Natural killer cell (primary cell): ENCODE measurements around the gene SORCS2. TPM values are rescaled to one million over a fixed set of nuclear protein-coding genes. Genes with fewer than 3 reads are reported as not detected.

Experiments used
- ATAC-seq, 3 donors: fragments of 150-1000 bp in 2 of 3; fragments of 200-7000 bp in 1 of 3; cut with Tn5 transposase; 1 replicate in 1 of 3; 2 replicates in 2 of 3; pipeline ENCODE4 v1.10.0; 2021; ENCODE audit warnings: mild to moderate bottlenecking in 2 of 3, moderate library complexity in 2 of 3
- DNase-seq, 2 donors: peaks; one replicate each; pipeline versions ENCODE4 v3.0.0 to v3.0.0-alpha.2; 2013 to 2021; ENCODE audit warnings: mixed read lengths in 1 of 2
- H3K27ac ChIP-seq: one replicate; pipeline ENCODE4 v1.5.1; 2013; ENCODE audit warnings: mild to moderate bottlenecking, low read length
- H3K27me3 ChIP-seq: one replicate; pipeline ENCODE4 v1.6.1; 2013; ENCODE audit warnings: low read length; ENCODE audit not compliant: control insufficient read depth, insufficient read depth
- H3K36me3 ChIP-seq: one replicate; pipeline ENCODE4 v1.6.1; 2013; ENCODE audit warnings: low read length; ENCODE audit not compliant: control insufficient read depth, insufficient read depth
- H3K4me1 ChIP-seq: one replicate; pipeline ENCODE4 v1.6.1; 2013; ENCODE audit warnings: low read length; ENCODE audit not compliant: control insufficient read depth, insufficient read depth
- H3K4me3 ChIP-seq: one replicate; pipeline ENCODE4 v1.5.1; 2013; ENCODE audit warnings: low read length
- H3K9me3 ChIP-seq: one replicate; pipeline ENCODE4 v1.6.1; 2013; ENCODE audit warnings: low read length; ENCODE audit not compliant: control insufficient read depth, insufficient read depth
- H3K27ac Mint-ChIP-seq, 2 donors: one replicate each; pipeline ENCODE4 v1.8.0; 2022; ENCODE audit warnings: mild to moderate bottlenecking in 2 of 2, mixed read lengths in 2 of 2, moderate library complexity in 1 of 2
- H3K27me3 Mint-ChIP-seq, 2 donors: one replicate each; pipeline ENCODE4 v1.8.0; 2022; ENCODE audit warnings: low read depth in 2 of 2, mixed read lengths in 2 of 2
- H3K36me3 Mint-ChIP-seq: one replicate; pipeline ENCODE4 v1.8.0; 2022; ENCODE audit warnings: mixed read lengths
- H3K4me1 Mint-ChIP-seq, 2 donors: one replicate each; pipeline ENCODE4 v1.8.0; 2022; ENCODE audit warnings: mixed read lengths in 2 of 2
- H3K4me3 Mint-ChIP-seq: one replicate; pipeline ENCODE4 v1.8.0; 2022; ENCODE audit warnings: mild to moderate bottlenecking, moderate library complexity, mixed read lengths
- H3K9me3 Mint-ChIP-seq, 2 donors: one replicate each; pipeline ENCODE4 v1.8.0; 2022; ENCODE audit warnings: mixed read lengths in 2 of 2
- WGBS: methylation state at CpG from one replicate; pipeline ENCODE4 v1.1.7; 2013; ENCODE audit warnings: missing lambda C conversion rate; ENCODE audit not compliant: insufficient coverage; 5-methylcytosine and 5-hydroxymethylcytosine counted together
- intact Hi-C: fragments of 100-400 bp; cut with micrococcal nuclease; formaldehyde crosslinking; loops from one replicate; pipeline ENCODE4 v1.14.2; 2022
- total RNA-seq, 4 donors: library from RNA; stranded (reverse); fragments of 120-200 nt in 1 of 4; gene quantifications; one replicate each; pipeline versions ENCODE4 v1.2.3 to v1.2.4, GENCODE V29; 2013 to 2022
- TF ChIP-seq, protein P1 (sequence below): fragments of 200-600 bp; IDR thresholded peaks from one replicate; pipeline ENCODE4 v1.8.0; 2022; ENCODE audit warnings: antibody characterized with exemption

Gene SORCS2
- total RNA-seq, 3 donors from 2014 or later (not counting 1 experiment from before 2014, with no cell fraction given) = 1.2 to 2.5 (median 1.4) TPM

DNA sequence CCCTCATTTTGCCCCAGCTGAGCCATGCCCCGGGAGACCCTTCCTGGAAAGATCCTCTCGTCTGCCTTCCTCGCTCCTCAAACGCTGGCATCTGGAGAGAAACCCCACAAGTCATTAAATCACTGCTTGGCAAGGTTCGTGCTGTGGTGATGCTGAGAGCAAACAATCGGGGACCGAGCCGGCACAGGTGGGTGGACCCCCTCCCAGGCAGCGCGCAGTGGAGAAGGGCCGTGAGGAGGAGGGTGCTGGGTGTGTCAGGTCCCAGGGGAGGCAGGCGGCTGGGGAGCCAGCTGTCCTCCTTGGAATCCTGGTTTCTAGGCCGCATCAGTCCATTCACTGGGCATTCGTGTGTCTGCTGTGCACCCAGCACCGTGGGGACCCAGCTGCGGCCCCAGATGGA lies 307.3 kb downstream of the SORCS2 start:
- no peak for DNase-seq
- H3K27ac Mint-ChIP-seq = no peak overlapping the region
- peaks cover 0 to 25% of the 10 kb centered on the region in 2 donors for H3K4me1 Mint-ChIP-seq
- H3K36me3 ChIP-seq = no peaks in the 10 kb centered on the region
- H3K4me3 ChIP-seq = no peak overlapping the region
- H3K27ac ChIP-seq = no peak overlapping the region
- intact Hi-C loops = no loop called here
- no peak for ATAC-seq
- no peaks in the 10 kb centered on the region for H3K36me3 Mint-ChIP-seq
- no peaks in the 10 kb centered on the region for H3K9me3 ChIP-seq
- peaks cover 3% of the 10 kb centered on the region for H3K27me3 ChIP-seq
- H3K4me3 Mint-ChIP-seq = no peak overlapping the region
- peaks cover 13 to 18% of the 10 kb centered on the region in 2 donors for H3K27me3 Mint-ChIP-seq
- TF ChIP-seq, protein P1, sequence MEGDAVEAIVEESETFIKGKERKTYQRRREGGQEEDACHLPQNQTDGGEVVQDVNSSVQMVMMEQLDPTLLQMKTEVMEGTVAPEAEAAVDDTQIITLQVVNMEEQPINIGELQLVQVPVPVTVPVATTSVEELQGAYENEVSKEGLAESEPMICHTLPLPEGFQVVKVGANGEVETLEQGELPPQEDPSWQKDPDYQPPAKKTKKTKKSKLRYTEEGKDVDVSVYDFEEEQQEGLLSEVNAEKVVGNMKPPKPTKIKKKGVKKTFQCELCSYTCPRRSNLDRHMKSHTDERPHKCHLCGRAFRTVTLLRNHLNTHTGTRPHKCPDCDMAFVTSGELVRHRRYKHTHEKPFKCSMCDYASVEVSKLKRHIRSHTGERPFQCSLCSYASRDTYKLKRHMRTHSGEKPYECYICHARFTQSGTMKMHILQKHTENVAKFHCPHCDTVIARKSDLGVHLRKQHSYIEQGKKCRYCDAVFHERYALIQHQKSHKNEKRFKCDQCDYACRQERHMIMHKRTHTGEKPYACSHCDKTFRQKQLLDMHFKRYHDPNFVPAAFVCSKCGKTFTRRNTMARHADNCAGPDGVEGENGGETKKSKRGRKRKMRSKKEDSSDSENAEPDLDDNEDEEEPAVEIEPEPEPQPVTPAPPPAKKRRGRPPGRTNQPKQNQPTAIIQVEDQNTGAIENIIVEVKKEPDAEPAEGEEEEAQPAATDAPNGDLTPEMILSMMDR = no peak
- WGBS = 86% methylated on average over 16 of the region's 16 CpGs
- no peaks in the 10 kb centered on the region for H3K9me3 Mint-ChIP-seq
- peaks cover 16% of the 10 kb centered on the region for H3K4me1 ChIP-seq

DNA sequence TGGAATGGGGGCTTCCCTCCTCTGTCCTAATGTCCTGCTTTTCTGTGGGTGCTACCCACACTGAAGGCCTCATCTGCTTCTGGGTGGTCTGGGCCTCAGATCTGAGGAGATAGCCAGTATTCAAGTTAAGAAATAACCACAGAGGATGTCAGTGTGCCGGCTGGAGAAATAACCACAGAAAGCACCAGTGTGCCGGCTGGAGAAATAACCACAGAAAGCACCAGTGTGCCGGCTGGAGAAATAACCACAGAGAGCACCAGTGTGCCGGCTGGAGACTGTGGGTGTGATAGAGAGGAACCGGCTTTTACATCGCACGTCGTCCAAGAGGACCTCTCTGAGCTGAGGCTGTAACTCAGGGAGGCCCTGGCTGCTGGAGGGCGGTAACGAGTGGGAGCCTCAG lies 308.1 kb downstream of the SORCS2 start:
- intact Hi-C loops = no loop called here
- H3K36me3 Mint-ChIP-seq = no peaks in the 10 kb centered on the region
- no peak overlapping the region for H3K27ac ChIP-seq
- ATAC-seq (peak in 1 of 3 donors; percentile 60), DNase-seq (no peak)
- H3K9me3 ChIP-seq = no peaks in the 10 kb centered on the region
- peaks cover 0 to 25% of the 10 kb centered on the region in 2 donors for H3K4me1 Mint-ChIP-seq
- H3K27me3 Mint-ChIP-seq = peaks cover 13 to 18% of the 10 kb centered on the region in 2 donors
- H3K4me3 Mint-ChIP-seq = no peak overlapping the region
- H3K27me3 ChIP-seq = peaks cover 3% of the 10 kb centered on the region
- H3K9me3 Mint-ChIP-seq = no peaks in the 10 kb centered on the region
- 21% methylated on average over 10 of the region's 10 CpGs for WGBS
- no peaks in the 10 kb centered on the region for H3K36me3 ChIP-seq
- TF ChIP-seq, protein P1 = no peak
- H3K4me1 ChIP-seq = peaks cover 16% of the 10 kb centered on the region
- peak overlapping the region in 1 of 2 donors; percentile 48 for H3K27ac Mint-ChIP-seq
- H3K4me3 ChIP-seq = no peak overlapping the region

DNA sequence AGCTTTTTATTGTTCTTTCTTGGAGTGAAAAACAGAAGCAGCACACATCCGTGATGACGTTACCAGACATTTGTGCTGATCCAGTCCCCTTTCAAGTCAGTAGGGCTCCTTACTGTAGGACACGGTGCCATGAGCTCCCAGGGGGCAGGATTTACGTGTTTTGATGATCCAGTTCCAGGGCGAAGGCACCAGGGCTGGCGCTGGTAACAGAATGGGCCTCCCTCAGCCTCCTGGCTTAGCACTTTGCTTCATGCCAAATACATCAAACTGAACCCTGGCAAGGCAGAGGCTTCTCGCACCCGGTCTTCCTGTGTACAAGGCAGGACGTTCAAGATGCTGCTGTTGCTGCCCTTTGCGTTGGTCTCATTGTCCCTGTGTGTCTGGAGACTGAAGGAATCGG lies 309.0 kb downstream of the SORCS2 start:
- DNase-seq = no peak
- Mint-ChIP-seq H3K4me3 (no peak overlapping the region), H3K27ac (no peak overlapping the region), H3K4me1 (peaks cover 0 to 25% of the 10 kb centered on the region in 2 donors), H3K36me3 (no peaks in the 10 kb centered on the region), H3K27me3 (peaks cover 13 to 18% of the 10 kb centered on the region in 2 donors), H3K9me3 (no peaks in the 10 kb centered on the region)
- Histone ChIP-seq H3K27me3 (peaks cover 3% of the 10 kb centered on the region), H3K36me3 (no peaks in the 10 kb centered on the region), H3K4me1 (peaks cover 16% of the 10 kb centered on the region), H3K27ac (no peak overlapping the region), H3K9me3 (no peaks in the 10 kb centered on the region), H3K4me3 (no peak overlapping the region)
- intact Hi-C loops = no loop called here
- no peak for ATAC-seq
- 81% methylated on average over 11 of the region's 11 CpGs for WGBS
- TF ChIP-seq, protein P1 = no peak

DNA sequence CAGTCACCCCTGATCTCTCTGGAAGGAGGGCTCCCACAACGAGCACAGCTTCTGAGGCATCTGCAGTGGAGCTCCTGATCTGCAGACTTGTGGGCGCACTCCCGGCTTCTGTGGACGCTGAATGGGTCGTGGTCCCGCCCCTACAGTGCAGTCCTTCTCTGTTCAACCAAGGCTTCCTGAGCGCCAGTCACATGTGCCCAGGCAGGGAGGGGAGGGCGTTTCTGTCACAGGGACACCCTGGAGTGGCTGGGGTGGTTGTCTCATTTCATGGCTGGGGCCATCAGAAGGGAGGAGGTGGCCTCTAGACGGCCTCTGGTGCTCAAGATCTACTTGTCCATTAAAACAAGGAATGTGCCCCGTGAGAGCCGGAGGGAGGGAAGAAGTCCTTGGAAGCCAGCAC lies 309.5 kb downstream of the SORCS2 start:
- Mint-ChIP-seq H3K27ac (no peak overlapping the region), H3K36me3 (no peaks in the 10 kb centered on the region), H3K27me3 (peaks cover 13 to 18% of the 10 kb centered on the region in 2 donors)

More for the DNA sequence above, 309.5 kb downstream of the SORCS2 start:
- intact Hi-C loops = no loop called here
- TF ChIP-seq, protein P1 = no peak
- Histone ChIP-seq H3K36me3 (no peaks in the 10 kb centered on the region), H3K4me1 (peaks cover 16% of the 10 kb centered on the region), H3K4me3 (no peak overlapping the region), H3K27ac (no peak overlapping the region), H3K9me3 (no peaks in the 10 kb centered on the region), H3K27me3 (peaks cover 3% of the 10 kb centered on the region)
- WGBS = 60% methylated on average over 11 of the region's 11 CpGs
- ATAC-seq (no peak), DNase-seq (no peak)
- Mint-ChIP-seq H3K4me1 (peaks cover 0 to 25% of the 10 kb centered on the region in 2 donors), H3K9me3 (no peaks in the 10 kb centered on the region), H3K4me3 (no peak overlapping the region)
